Neural progenitor cell (in vitro differentiated cells): Measurements from ENCODE around the gene SUSD1. TPM values are rescaled to one million over a fixed set of nuclear protein-coding genes. Genes with fewer than 3 reads are reported as not detected.

Experiments
- DNase-seq: peaks from one replicate; pipeline ENCODE4 v3.0.0-alpha.2; 2016; ENCODE audit warnings: low spot score
- H2AFZ ChIP-seq: fragments of 200-600 bp; sonication (generic); replicated peaks from 2 replicates; pipeline ENCODE4 v1.6.1; 2016; ENCODE audit warnings: antibody characterized with exemption
- H3F3A ChIP-seq: fragments of 200-600 bp; sonication (generic); 2 replicates; pipeline ENCODE4 v1.6.1; 2016; ENCODE audit warnings: antibody characterized with exemption, low read depth
- H3K27ac ChIP-seq: fragments of 200-600 bp; sonication (generic); 2 replicates; pipeline ENCODE4 v1.5.1; 2016; ENCODE audit warnings: mild to moderate bottlenecking
- H3K27me3 ChIP-seq: fragments of 200-600 bp; sonication (generic); 2 replicates; pipeline ENCODE4 v1.6.1; 2016; ENCODE audit warnings: mild to moderate bottlenecking, moderate library complexity
- H3K36me3 ChIP-seq: fragments of 200-600 bp; sonication (generic); 2 replicates; pipeline ENCODE4 v1.5.1; 2016
- H3K4me1 ChIP-seq: fragments of 200-600 bp; sonication (generic); 2 replicates; pipeline ENCODE4 v1.6.1; 2016; ENCODE audit warnings: mixed run types
- H3K4me2 ChIP-seq: fragments of 200-600 bp; sonication (generic); 2 replicates; pipeline ENCODE4 v1.6.1; 2016
- H3K4me3 ChIP-seq: fragments of 200-600 bp; sonication (generic); 2 replicates; pipeline ENCODE4 v1.5.1; 2016
- H3K79me2 ChIP-seq: fragments of 200-600 bp; sonication (generic); 2 replicates; pipeline ENCODE4 v1.6.1; 2016; ENCODE audit warnings: low read depth
- H3K9ac ChIP-seq: fragments of 200-600 bp; sonication (generic); 2 replicates; pipeline ENCODE4 v1.6.1; 2016
- H3K9me3 ChIP-seq: fragments of 200-600 bp; sonication (generic); 2 replicates; pipeline ENCODE4 v1.5.1; 2016; ENCODE audit warnings: low read depth
- H4K20me1 ChIP-seq: fragments of 200-600 bp; sonication (generic); 2 replicates; pipeline ENCODE4 v1.6.1; 2016; ENCODE audit warnings: low read depth
- H3K27ac Mint-ChIP-seq: 3 replicates; pipeline ENCODE4 v1.8.0; 2021; ENCODE audit warnings: mixed read lengths
- H3K27me3 Mint-ChIP-seq: 2 replicates; pipeline ENCODE4 v1.8.0; 2022; ENCODE audit warnings: low read depth, mild to moderate bottlenecking, inconsistent platforms, moderate library complexity, mixed read lengths; ENCODE audit not compliant: insufficient read depth
- H3K36me3 Mint-ChIP-seq: 3 replicates; pipeline ENCODE4 v1.8.0; 2021; ENCODE audit warnings: mixed read lengths
- H3K4me1 Mint-ChIP-seq: 3 replicates; pipeline ENCODE4 v1.8.0; 2021; ENCODE audit warnings: mixed read lengths
- H3K4me3 Mint-ChIP-seq: 3 replicates; pipeline ENCODE4 v1.8.0; 2021; ENCODE audit warnings: mild to moderate bottlenecking, moderate library complexity, mixed read lengths
- H3K9me3 Mint-ChIP-seq: 3 replicates; pipeline ENCODE4 v1.8.0; 2020; ENCODE audit warnings: mixed read lengths
- CTCF ChIP-seq: fragments of 200-600 bp; sonication (generic); IDR thresholded peaks from 2 replicates; pipeline ENCODE4 v1.5.1; 2017; ENCODE audit warnings: antibody characterized with exemption, mild to moderate bottlenecking
- EZH2 ChIP-seq: fragments of 200-600 bp; sonication (generic); IDR thresholded peaks from 2 replicates; pipeline ENCODE4 v1.6.1; 2017; ENCODE audit warnings: antibody characterized with exemption, mild to moderate bottlenecking, moderate library complexity
- EZH2phosphoT487 ChIP-seq: fragments of 200-600 bp; sonication (generic); IDR thresholded peaks from 2 replicates; pipeline ENCODE4 v1.6.1; 2017; ENCODE audit warnings: antibody characterized with exemption
- total RNA-seq: library from RNA; depleted of rRNA; stranded (reverse); fragments of >200 nt; gene quantifications from 2 replicates; pipeline ENCODE4 v1.2.3, GENCODE V29; 2015; ENCODE audit warnings: low replicate concordance

The SUSD1 gene
- total RNA-seq, 1 donor from 2014 or later, result 12.0 TPM

- H3K27ac ChIP-seq, result no peak overlapping the region
- no peaks in the 10 kb centered on the region for H3K36me3 ChIP-seq
- no peaks in the 10 kb centered on the region for H3K27me3 ChIP-seq
- DNase-seq, result no peak
- H3K4me2 ChIP-seq, result no peak overlapping the region
- H4K20me1 ChIP-seq, result no peaks in the 10 kb centered on the region
- H2AFZ ChIP-seq, result no peak overlapping the region
- no peak overlapping the region for H3K9ac ChIP-seq
- H3K79me2 ChIP-seq, result no peaks in the 10 kb centered on the region
- H3K4me1 ChIP-seq, result peaks cover 12% of the 10 kb centered on the region
- H3K4me3 Mint-ChIP-seq, result no peak overlapping the region
- peaks cover 2% of the 10 kb centered on the region for H3K9me3 Mint-ChIP-seq
- H3K27ac Mint-ChIP-seq, result no peak overlapping the region
- H3K36me3 Mint-ChIP-seq, result no peaks in the 10 kb centered on the region
- peaks cover 8% of the 10 kb centered on the region for H3K27me3 Mint-ChIP-seq
- no peak for TF ChIP-seq EZH2
- no peak for TF ChIP-seq EZH2phosphoT487
- no peak for TF ChIP-seq CTCF
- peaks cover 13% of the 10 kb centered on the region for H3F3A ChIP-seq
- H3K4me1 Mint-ChIP-seq, result peaks cover 10% of the 10 kb centered on the region
- H3K4me3 ChIP-seq, result no peak overlapping the region
- H3K9me3 ChIP-seq, result no peaks in the 10 kb centered on the region
Measured at GRCh38 chr9:112188884-112189283, 13.8 kb upstream of the SUSD1 start.

- Mint-ChIP-seq H3K4me3 (no peak overlapping the region), H3K27me3 (peaks cover 8% of the 10 kb centered on the region), H3K9me3 (peaks cover 2% of the 10 kb centered on the region), H3K4me1 (peaks cover 6% of the 10 kb centered on the region), H3K36me3 (no peaks in the 10 kb centered on the region), H3K27ac (no peak overlapping the region)
- Histone ChIP-seq H2AFZ (peak overlapping the region; percentile 20), H3K27ac (no peak overlapping the region), H3K4me1 (peaks cover 7% of the 10 kb centered on the region), H3F3A (peaks cover 2% of the 10 kb centered on the region), H3K9ac (no peak overlapping the region), H3K27me3 (no peaks in the 10 kb centered on the region), H3K4me3 (no peak overlapping the region), H3K4me2 (no peak overlapping the region), H3K9me3 (no peaks in the 10 kb centered on the region), H3K36me3 (no peaks in the 10 kb centered on the region), H3K79me2 (no peaks in the 10 kb centered on the region), H4K20me1 (no peaks in the 10 kb centered on the region)
- TF ChIP-seq EZH2phosphoT487 (no peak), CTCF (no peak), EZH2 (no peak)
- DNase-seq, result no peak
Measured at GRCh38 chr9:112187404-112187803, 12.3 kb upstream of the SUSD1 start.

GRCh38 chr9:112186695-112187094, 11.6 kb upstream of the SUSD1 start:
- no peak for TF ChIP-seq EZH2phosphoT487
- TF ChIP-seq CTCF, result no peak
- no peak for TF ChIP-seq EZH2
- peaks cover 2% of the 10 kb centered on the region for H3F3A ChIP-seq
- H3K4me3 Mint-ChIP-seq, result no peak overlapping the region
- no peaks in the 10 kb centered on the region for H4K20me1 ChIP-seq
- H3K4me3 ChIP-seq, result no peak overlapping the region
- no peak for DNase-seq
- no peak overlapping the region for H3K4me2 ChIP-seq
- H3K27me3 Mint-ChIP-seq, result peaks cover 8% of the 10 kb centered on the region
- H3K36me3 ChIP-seq, result no peaks in the 10 kb centered on the region
- H3K27ac Mint-ChIP-seq, result no peak overlapping the region
- no peaks in the 10 kb centered on the region for H3K79me2 ChIP-seq
- peaks cover 2% of the 10 kb centered on the region for H3K9me3 Mint-ChIP-seq
- H2AFZ ChIP-seq, result no peak overlapping the region
- no peaks in the 10 kb centered on the region for H3K9me3 ChIP-seq
- peaks cover 7% of the 10 kb centered on the region for H3K4me1 ChIP-seq
- H3K9ac ChIP-seq, result no peak overlapping the region
- H3K27me3 ChIP-seq, result no peaks in the 10 kb centered on the region
- peaks cover 6% of the 10 kb centered on the region for H3K4me1 Mint-ChIP-seq
- no peak overlapping the region for H3K27ac ChIP-seq
- no peaks in the 10 kb centered on the region for H3K36me3 Mint-ChIP-seq
